DOHH2 (cell line): ENCODE measurements around the gene TMEM41B.

ENCODE experiments used
- H3F3A ChIP-seq: fragments of 200-600 bp; sonication (generic), shearing (Covaris generic); 2 replicates; pipeline ENCODE4 v1.6.0; 2016; ENCODE audit warnings: antibody characterized with exemption, mild to moderate bottlenecking; ENCODE audit not compliant: control insufficient read depth, insufficient read depth
- H3K27ac ChIP-seq: fragments of 200-600 bp; sonication (generic); 2 replicates; pipeline ENCODE4 v1.5.1; 2014; ENCODE audit warnings: low read depth, mild to moderate bottlenecking, low read length, moderate library complexity
- H3K27me3 ChIP-seq: fragments of 200-600 bp; sonication (generic); 2 replicates; pipeline ENCODE4 v1.6.1; 2014; ENCODE audit warnings: mild to moderate bottlenecking, low read length, mixed read lengths; ENCODE audit not compliant: control insufficient read depth
- H3K36me3 ChIP-seq: fragments of 200-600 bp; sonication (generic); 2 replicates; pipeline ENCODE4 v1.6.1; 2014; ENCODE audit warnings: mild to moderate bottlenecking, low read length, moderate library complexity, mixed read lengths; ENCODE audit not compliant: control insufficient read depth
- H3K4me1 ChIP-seq: fragments of 200-600 bp; sonication (generic); 2 replicates; pipeline ENCODE4 v1.6.1; 2014; ENCODE audit warnings: mild to moderate bottlenecking, low read length, mixed read lengths; ENCODE audit not compliant: control insufficient read depth
- H3K4me2 ChIP-seq: fragments of 200-600 bp; sonication (generic); 2 replicates; pipeline ENCODE4 v1.6.0; 2014; ENCODE audit warnings: mild to moderate bottlenecking, low read length, moderate library complexity
- H3K4me3 ChIP-seq: fragments of 200-600 bp; sonication (generic); 2 replicates; pipeline ENCODE4 v1.5.1; 2014; ENCODE audit warnings: mild to moderate bottlenecking, low read length, mixed read lengths
- H3K79me2 ChIP-seq: fragments of 200-600 bp; sonication (generic); 2 replicates; pipeline ENCODE4 v1.6.1; 2014; ENCODE audit warnings: mild to moderate bottlenecking, low read length, mixed read lengths; ENCODE audit not compliant: control insufficient read depth
- H3K9me2 ChIP-seq: fragments of 200-600 bp; sonication (generic); replicated peaks from 2 replicates; pipeline ENCODE4 v1.6.1; 2014; ENCODE audit warnings: mild to moderate bottlenecking, low read length, mixed read lengths; ENCODE audit not compliant: control insufficient read depth
- H3K9me3 ChIP-seq: fragments of 200-600 bp; sonication (generic); 2 replicates; pipeline ENCODE4 v1.6.1; 2014; ENCODE audit warnings: antibody characterized with exemption, low read length, mixed read lengths; ENCODE audit not compliant: control insufficient read depth, insufficient read depth
- H4K20me1 ChIP-seq: fragments of 200-600 bp; sonication (generic); 2 replicates; pipeline ENCODE4 v1.6.0; 2014; ENCODE audit warnings: low read depth, mild to moderate bottlenecking, antibody characterized with exemption, low read length, moderate library complexity; ENCODE audit not compliant: control insufficient read depth, insufficient read depth
- EZH2phosphoT487 ChIP-seq: fragments of 200-600 bp; sonication (generic); IDR thresholded peaks from 2 replicates; pipeline ENCODE4 v1.6.1; 2017; ENCODE audit warnings: borderline replicate concordance, mild to moderate bottlenecking, antibody characterized with exemption, low read length, moderate library complexity, mixed read lengths
- TF ChIP-seq, protein P1 (sequence below): fragments of 200-600 bp; sonication (generic); IDR thresholded peaks from one replicate; pipeline ENCODE4 v1.5.1; 2014; ENCODE audit warnings: antibody characterized with exemption, mild to moderate bottlenecking, low read depth, low read length; ENCODE audit not compliant: poor library complexity, severe bottlenecking

The TMEM41B gene

DNA sequence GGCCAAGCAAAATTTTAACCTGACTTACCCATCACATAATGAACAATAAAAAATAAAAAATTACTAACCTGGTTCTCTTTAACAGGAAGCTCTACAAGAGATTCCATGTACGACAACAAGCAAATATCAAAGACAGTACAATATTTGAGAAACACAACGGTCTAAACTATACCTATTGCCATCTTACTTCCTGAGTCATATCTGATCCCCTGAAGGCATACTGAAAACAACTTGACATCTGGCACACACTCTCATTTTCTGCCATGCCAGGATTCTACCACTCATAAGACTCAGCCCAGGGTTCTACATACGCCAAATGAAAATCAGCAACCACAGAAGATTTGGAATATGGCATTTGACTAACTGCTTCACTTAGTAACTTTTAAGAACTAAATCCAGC lies 63.1 kb downstream of the TMEM41B start:
- Histone ChIP-seq H3K4me2 (no peak overlapping the region), H3K9me2 (no peaks in the 10 kb centered on the region), H3F3A (peaks cover 5% of the 10 kb centered on the region; the same call in 1 of the 2 replicates), H3K9me3 (no peaks in the 10 kb centered on the region), H3K4me3 (no peak overlapping the region), H4K20me1 (0 out of 2 replicates have a peak, but pooled peaks cover 6% of the 10 kb centered on the region), H3K79me2 (no peaks in the 10 kb centered on the region), H3K27me3 (peaks cover 10% of the 10 kb centered on the region; the same call in 1 of the 2 replicates), H3K27ac (no peak overlapping the region), H3K4me1 (peaks cover 5% of the 10 kb centered on the region; the same call in 1 of the 2 replicates), H3K36me3 (no peaks in the 10 kb centered on the region)
- TF ChIP-seq EZH2phosphoT487, result no peak
- TF ChIP-seq, protein P1, sequence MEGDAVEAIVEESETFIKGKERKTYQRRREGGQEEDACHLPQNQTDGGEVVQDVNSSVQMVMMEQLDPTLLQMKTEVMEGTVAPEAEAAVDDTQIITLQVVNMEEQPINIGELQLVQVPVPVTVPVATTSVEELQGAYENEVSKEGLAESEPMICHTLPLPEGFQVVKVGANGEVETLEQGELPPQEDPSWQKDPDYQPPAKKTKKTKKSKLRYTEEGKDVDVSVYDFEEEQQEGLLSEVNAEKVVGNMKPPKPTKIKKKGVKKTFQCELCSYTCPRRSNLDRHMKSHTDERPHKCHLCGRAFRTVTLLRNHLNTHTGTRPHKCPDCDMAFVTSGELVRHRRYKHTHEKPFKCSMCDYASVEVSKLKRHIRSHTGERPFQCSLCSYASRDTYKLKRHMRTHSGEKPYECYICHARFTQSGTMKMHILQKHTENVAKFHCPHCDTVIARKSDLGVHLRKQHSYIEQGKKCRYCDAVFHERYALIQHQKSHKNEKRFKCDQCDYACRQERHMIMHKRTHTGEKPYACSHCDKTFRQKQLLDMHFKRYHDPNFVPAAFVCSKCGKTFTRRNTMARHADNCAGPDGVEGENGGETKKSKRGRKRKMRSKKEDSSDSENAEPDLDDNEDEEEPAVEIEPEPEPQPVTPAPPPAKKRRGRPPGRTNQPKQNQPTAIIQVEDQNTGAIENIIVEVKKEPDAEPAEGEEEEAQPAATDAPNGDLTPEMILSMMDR, result no peak

DNA sequence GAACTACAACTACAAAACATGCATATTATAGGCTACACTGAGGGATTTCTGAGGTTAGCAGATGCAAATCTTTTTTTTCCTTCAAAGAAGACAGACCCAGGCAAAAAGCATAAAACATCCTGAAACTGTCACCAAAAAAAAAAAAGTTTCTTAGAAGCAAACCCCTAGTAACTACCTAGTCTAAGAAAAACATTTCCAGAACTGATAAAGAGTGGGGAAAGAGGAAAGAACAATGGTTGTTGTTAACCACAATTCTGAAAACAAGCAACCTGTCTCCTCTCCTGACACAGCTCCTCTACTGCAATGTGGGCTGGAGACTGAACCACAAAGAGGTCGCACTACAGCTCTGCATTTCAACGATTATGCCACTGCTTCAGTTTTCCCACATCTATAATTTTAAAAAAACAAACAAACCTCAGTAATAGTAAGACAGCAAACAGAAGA lies 64.2 kb downstream of the TMEM41B start:
- TF ChIP-seq EZH2phosphoT487, result no peak
- TF ChIP-seq, protein P1, result no peak
- Histone ChIP-seq H3K79me2 (no peaks in the 10 kb centered on the region), H3K9me2 (no peaks in the 10 kb centered on the region), H3K9me3 (no peaks in the 10 kb centered on the region), H3K4me3 (no peak overlapping the region), H3K27ac (no peak overlapping the region), H3K36me3 (no peaks in the 10 kb centered on the region), H3K27me3 (peaks cover 10% of the 10 kb centered on the region; the same call in 1 of the 2 replicates), H3K4me2 (no peak overlapping the region), H3F3A (peaks cover 5% of the 10 kb centered on the region; the same call in 1 of the 2 replicates), H4K20me1 (0 out of 2 replicates have a peak, but pooled peaks cover 6% of the 10 kb centered on the region), H3K4me1 (peaks cover 7% of the 10 kb centered on the region; the same call in 1 of the 2 replicates)

DNA sequence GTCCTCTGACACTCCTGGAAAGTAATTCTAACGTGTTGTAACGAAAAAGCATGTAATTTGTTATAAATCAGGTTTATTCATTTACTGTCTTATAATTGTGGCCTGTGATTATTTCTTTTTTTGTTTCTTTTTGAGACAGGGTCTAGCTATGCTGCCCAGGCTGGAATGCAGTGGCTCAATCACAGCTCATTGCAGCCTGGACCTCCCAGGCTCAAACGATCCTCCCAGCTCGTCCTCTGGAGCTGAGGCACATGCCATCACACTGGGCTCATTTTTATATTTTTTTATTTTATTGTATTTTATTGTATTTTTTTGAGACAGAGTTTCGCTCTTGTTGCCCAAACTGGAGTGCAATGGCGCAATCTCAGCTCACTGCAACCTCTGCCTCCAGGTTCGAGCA lies 65.1 kb downstream of the TMEM41B start:
- no peaks in the 10 kb centered on the region for H3K79me2 ChIP-seq

More for the DNA sequence above, 65.1 kb downstream of the TMEM41B start:
- Histone ChIP-seq H3K27ac (no peak overlapping the region), H3K36me3 (no peaks in the 10 kb centered on the region), H3K9me3 (no peaks in the 10 kb centered on the region), H3K27me3 (peaks cover 10% of the 10 kb centered on the region; the same call in 1 of the 2 replicates), H4K20me1 (0 out of 2 replicates have a peak, but pooled peaks cover 6% of the 10 kb centered on the region), H3K4me3 (no peak overlapping the region), H3F3A (peaks cover 5% of the 10 kb centered on the region; the same call in 1 of the 2 replicates), H3K9me2 (no peaks in the 10 kb centered on the region), H3K4me2 (no peak overlapping the region), H3K4me1 (peaks cover 7% of the 10 kb centered on the region; the same call in 1 of the 2 replicates)
- no peak for TF ChIP-seq EZH2phosphoT487
- TF ChIP-seq, protein P1, result no peak
